Measurements from ENCODE around the gene DMTF1. TPM values are rescaled to one million over a fixed set of nuclear protein-coding genes. Genes with fewer than 3 reads are reported as not detected.
"Not testable (repeated sequence)": the region's sequence is repeated elsewhere in the genome, so short reads cannot be mapped to it uniquely, and the experiment has no call there.

DMTF1 gene
- total RNA-seq, 1 donor from 2014 or later: 81.7 TPM

DNA sequence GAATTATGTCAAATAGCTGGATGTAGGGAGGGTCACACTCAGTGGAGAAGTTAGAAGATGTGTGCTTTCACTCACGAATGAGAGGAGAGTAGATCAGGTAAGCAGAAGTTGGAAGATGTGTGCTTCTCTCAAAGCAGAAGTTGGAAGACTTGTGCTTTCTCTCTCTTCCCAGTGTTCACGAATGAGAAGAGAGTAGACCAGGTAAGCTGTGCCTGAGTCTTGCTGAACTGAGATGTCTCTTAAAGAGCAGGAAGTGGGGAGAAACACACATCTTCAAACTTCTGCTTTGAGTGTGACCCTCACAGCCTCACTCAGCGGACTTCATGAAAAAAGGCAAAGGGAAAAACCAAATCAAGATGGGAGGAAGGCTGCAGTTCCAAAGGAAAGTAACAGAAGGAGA, 74.2 kb downstream of the DMTF1 start:
- H3K4me3 ChIP-seq: no peak overlapping the region
- no peak overlapping the region for H3K27ac ChIP-seq
- H3K4me1 ChIP-seq: no peaks in the 10 kb centered on the region
- intact Hi-C loops (cut with DNase I): no loop called here
- H3K36me3 ChIP-seq: no peaks in the 10 kb centered on the region
- no peaks in the 10 kb centered on the region for H3K9me3 ChIP-seq
- TF ChIP-seq, protein P1, sequence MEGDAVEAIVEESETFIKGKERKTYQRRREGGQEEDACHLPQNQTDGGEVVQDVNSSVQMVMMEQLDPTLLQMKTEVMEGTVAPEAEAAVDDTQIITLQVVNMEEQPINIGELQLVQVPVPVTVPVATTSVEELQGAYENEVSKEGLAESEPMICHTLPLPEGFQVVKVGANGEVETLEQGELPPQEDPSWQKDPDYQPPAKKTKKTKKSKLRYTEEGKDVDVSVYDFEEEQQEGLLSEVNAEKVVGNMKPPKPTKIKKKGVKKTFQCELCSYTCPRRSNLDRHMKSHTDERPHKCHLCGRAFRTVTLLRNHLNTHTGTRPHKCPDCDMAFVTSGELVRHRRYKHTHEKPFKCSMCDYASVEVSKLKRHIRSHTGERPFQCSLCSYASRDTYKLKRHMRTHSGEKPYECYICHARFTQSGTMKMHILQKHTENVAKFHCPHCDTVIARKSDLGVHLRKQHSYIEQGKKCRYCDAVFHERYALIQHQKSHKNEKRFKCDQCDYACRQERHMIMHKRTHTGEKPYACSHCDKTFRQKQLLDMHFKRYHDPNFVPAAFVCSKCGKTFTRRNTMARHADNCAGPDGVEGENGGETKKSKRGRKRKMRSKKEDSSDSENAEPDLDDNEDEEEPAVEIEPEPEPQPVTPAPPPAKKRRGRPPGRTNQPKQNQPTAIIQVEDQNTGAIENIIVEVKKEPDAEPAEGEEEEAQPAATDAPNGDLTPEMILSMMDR (IDR thresholded peaks at IDR 0.05): no peak
- no peaks in the 10 kb centered on the region for H3K27me3 ChIP-seq (ENCODE audit: low read depth)
- ATAC-seq (no peak), DNase-seq (no peak)

DNA sequence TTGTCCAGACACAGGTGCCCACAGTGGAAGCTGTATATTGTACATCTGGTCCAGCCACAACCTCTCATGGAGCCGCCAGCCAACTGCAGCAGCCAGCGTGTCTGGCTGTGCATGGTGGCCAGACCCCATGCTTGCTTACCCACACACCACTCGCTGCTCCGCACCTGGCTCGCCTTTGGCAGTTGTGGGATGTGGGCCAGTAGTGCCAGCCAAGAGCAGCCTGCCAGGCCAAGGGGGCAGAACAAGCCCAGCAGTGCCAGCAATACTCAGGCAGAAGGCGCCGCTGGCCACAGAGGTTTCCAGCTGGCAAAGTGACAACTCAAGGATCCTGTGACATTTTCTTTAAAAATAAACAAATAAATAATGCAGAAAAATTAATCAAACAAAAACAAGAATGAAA, 79.0 kb downstream of the DMTF1 start:
- no peaks in the 10 kb centered on the region for H3K9me3 ChIP-seq
- no peak for DNase-seq
- H3K4me1 ChIP-seq: no peaks in the 10 kb centered on the region
- TF ChIP-seq, protein P1 (IDR thresholded peaks at IDR 0.05): no peak
- peak in 1 of 2 donors; percentile 64 for ATAC-seq
- H3K36me3 ChIP-seq: no peaks in the 10 kb centered on the region
- H3K4me3 ChIP-seq: no peak overlapping the region
- intact Hi-C loops (cut with DNase I): loop anchor here (10.0 kb wide), 1 partner anchor 286 kb away; no protein-coding TSS in a partner anchor
- no peaks in the 10 kb centered on the region for H3K27me3 ChIP-seq (ENCODE audit: low read depth)
- H3K27ac ChIP-seq: no peak overlapping the region

- TF ChIP-seq, protein P1 (IDR thresholded peaks at IDR 0.05): no peak
- H3K36me3 ChIP-seq: no peaks in the 10 kb centered on the region
- DNase-seq (no peak), ATAC-seq (no peak)
- H3K4me3 ChIP-seq: no peak overlapping the region
- intact Hi-C loops (cut with DNase I): loop anchor here (10.0 kb wide), 1 partner anchor 287 kb away; no protein-coding TSS in a partner anchor
- no peaks in the 10 kb centered on the region for H3K9me3 ChIP-seq
- H3K27me3 ChIP-seq (ENCODE audit: low read depth): no peaks in the 10 kb centered on the region
- H3K27ac ChIP-seq: no peak overlapping the region
- no peaks in the 10 kb centered on the region for H3K4me1 ChIP-seq
Observed at GRCh38 chr7:87231711-87232110, 79.5 kb downstream of the DMTF1 start.

DNA sequence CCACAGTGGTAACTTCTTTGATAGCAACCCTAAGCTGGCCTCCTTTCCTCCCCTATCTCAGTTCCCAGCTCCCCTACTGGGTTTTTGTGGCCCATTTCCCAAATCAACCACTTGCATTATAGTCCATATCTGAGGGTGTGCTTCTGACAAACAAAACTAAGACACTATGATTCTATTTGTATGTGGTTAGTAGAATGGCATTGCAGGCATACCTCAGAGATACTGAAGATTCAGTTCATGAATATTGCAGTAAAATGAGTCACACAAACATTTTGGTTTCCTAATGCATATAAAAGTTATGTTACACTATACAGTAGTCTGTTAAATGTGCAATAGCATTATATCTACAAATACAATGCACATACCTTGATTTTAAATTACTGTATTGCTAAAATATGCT, 82.7 kb downstream of the DMTF1 start:
- no peak for ATAC-seq
- no peaks in the 10 kb centered on the region for H3K9me3 ChIP-seq
- no peak overlapping the region for H3K27ac ChIP-seq
- H3K36me3 ChIP-seq: no peaks in the 10 kb centered on the region
- no peak for DNase-seq
- no peak overlapping the region for H3K4me3 ChIP-seq
- intact Hi-C loops (cut with DNase I): loop anchor here (10.0 kb wide), 1 partner anchor 290 kb away; no protein-coding TSS in a partner anchor
- no peaks in the 10 kb centered on the region for H3K4me1 ChIP-seq
- no peaks in the 10 kb centered on the region for H3K27me3 ChIP-seq (ENCODE audit: low read depth)
- TF ChIP-seq, protein P1 (IDR thresholded peaks at IDR 0.05): no peak

DNA sequence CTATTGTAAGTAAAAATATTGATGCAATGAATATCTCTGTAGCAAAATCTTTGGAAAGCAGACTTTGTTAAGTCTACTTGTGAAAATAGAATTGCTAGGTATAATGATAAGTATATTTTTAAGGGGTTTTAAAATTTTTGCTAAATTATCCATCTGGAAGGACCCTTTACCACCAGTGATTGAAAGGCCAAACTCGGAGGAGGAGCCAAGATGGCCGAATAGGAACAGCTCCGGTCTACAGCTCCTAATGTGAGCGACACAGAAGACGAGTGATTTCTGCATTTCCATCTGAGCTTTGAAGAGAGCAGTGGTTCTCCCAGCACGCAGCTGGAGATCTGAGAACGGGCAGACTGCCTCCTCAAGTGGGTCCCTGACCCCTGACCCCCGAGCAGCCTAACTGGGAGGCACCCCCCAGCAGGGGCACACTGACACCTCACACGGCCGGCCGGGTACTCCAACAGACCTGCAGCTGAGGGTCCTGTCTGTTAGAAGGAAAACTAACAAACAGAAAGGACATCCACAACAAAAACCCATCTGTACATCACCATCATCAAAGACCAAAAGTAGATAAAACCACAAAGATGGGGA, 86.3 kb downstream of the DMTF1 start:
- intact Hi-C loops (cut with DNase I): loop anchor here (10.0 kb wide), 1 partner anchor 294 kb away; no protein-coding TSS in a partner anchor
- not testable (repeated sequence) for DNase-seq; H3K27me3 ChIP-seq (ENCODE audit: low read depth); H3K4me1 ChIP-seq; H3K9me3 ChIP-seq; H3K27ac ChIP-seq; H3K36me3 ChIP-seq; H3K4me3 ChIP-seq; ATAC-seq

DNA sequence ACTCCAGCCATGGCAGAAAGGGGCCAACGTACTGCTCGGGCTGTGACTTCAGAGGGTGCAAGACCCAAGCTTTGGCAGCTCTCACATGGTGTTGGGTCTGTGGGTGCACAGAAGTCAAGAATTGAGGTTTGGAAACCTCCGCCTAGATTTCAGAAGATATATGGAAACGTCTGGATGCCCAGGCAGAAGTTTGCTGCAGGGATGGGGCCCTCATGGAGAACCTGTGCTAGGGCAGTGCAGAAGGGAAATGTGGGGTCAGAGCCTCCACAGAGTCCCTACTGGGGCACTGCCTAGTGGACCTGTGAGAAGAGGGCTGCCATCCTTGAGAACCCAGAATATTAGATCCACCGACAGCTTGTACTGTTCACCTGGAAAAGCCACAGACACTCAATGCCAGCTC, 93.4 kb downstream of the DMTF1 start:
- ATAC-seq; H3K4me1 ChIP-seq; H3K27ac ChIP-seq; H3K4me3 ChIP-seq; H3K36me3 ChIP-seq; intact Hi-C loops (cut with DNase I); H3K27me3 ChIP-seq (ENCODE audit: low read depth); DNase-seq; H3K9me3 ChIP-seq: not testable (repeated sequence)

Other genes starting within 250 kb of the DMTF1 start
- 90.8 TPM for gene ELAPOR2, start 92.8 kb upstream of the DMTF1 start, total RNA-seq
- 115 TPM for gene TMEM243, start 67.3 kb downstream of the DMTF1 start, total RNA-seq
- gene CROT, start 193.2 kb downstream of the DMTF1 start, total RNA-seq: 9.5 TPM

Data from lower lobe of right lung (tissue), 2 donors.